Activated CD8-positive, alpha-beta T cell treated with anti-CD3 and anti-CD28 coated beads for 36 hours (primary cell): ENCODE measurements around the gene EXOC5. TPM values are rescaled to one million over a fixed set of nuclear protein-coding genes. Genes with fewer than 3 reads are reported as not detected.
"Not testable (repeated sequence)": the region's sequence is repeated elsewhere in the genome, so short reads cannot be mapped to it uniquely, and the experiment has no call there.

ENCODE experiments used
- ATAC-seq: fragments of 200-7000 bp; cut with Tn5 transposase; one replicate; pipeline ENCODE4 v1.10.0; 2021; ENCODE audit warnings: mild to moderate bottlenecking, moderate library complexity
- CTCF ChIA-PET: fragments of 350-600 bp; sonication (Branson Sonifier 250); formaldehyde crosslinking; loops from one replicate; lab custom pipeline; 2021; ENCODE audit warnings: antibody characterized with exemption; lab: Charles Lee
- POLR2A ChIA-PET: fragments of 350-600 bp; sonication (Branson Sonifier 250); formaldehyde crosslinking; loops from one replicate; lab custom pipeline; 2021; ENCODE audit warnings: antibody characterized with exemption; lab: Charles Lee
- DNase-seq: peaks from one replicate; pipeline ENCODE4 v3.0.0-alpha.2; 2020
- H3K27ac Mint-ChIP-seq: one replicate; pipeline ENCODE4 v1.8.0; 2021; ENCODE audit warnings: mild to moderate bottlenecking, mixed read lengths
- H3K27me3 Mint-ChIP-seq: one replicate; pipeline ENCODE4 v1.8.0; 2021; ENCODE audit warnings: mixed read lengths
- H3K36me3 Mint-ChIP-seq: one replicate; pipeline ENCODE4 v1.8.0; 2021; ENCODE audit warnings: low read depth, mixed read lengths
- H3K4me1 Mint-ChIP-seq: one replicate; pipeline ENCODE4 v1.8.0; 2021; ENCODE audit warnings: low read depth, mixed read lengths
- H3K4me3 Mint-ChIP-seq: one replicate; pipeline ENCODE4 v1.8.0; 2021; ENCODE audit warnings: mild to moderate bottlenecking, moderate library complexity, mixed read lengths
- H3K9me3 Mint-ChIP-seq: one replicate; pipeline ENCODE4 v1.8.0; 2021; ENCODE audit warnings: mixed read lengths
- CTCF ChIP-seq: fragments of 200-600 bp; IDR thresholded peaks from one replicate; pipeline ENCODE4 v1.8.0; 2022; ENCODE audit warnings: antibody characterized with exemption, mild to moderate bottlenecking
- intact Hi-C: fragments of 100-400 bp; cut with micrococcal nuclease; formaldehyde crosslinking; loops from one replicate; pipeline ENCODE4 v1.10.0; 2022
- total RNA-seq, 2 experiments: library from RNA; stranded (reverse); gene quantifications; one replicate each; pipeline ENCODE4 v1.2.3, GENCODE V29; 2021

Gene EXOC5
- total RNA-seq, 2 experiments from 2014 or later: 72.8 to 75.1 TPM

- ChIA-PET CTCF (no interaction called here), POLR2A (no interaction called here)
Measured at GRCh38 chr14:57221931-57222330, 46.8 kb downstream of the EXOC5 start.

GRCh38 chr14:57212919-57213318, 55.8 kb downstream of the EXOC5 start:
- DNase-seq (no peak), ATAC-seq (no peak)
- Mint-ChIP-seq H3K4me3 (no peak overlapping the region), H3K4me1 (no peaks in the 10 kb centered on the region), H3K27ac (no peak overlapping the region), H3K27me3 (no peaks in the 10 kb centered on the region), H3K36me3 (peaks cover 33% of the 10 kb centered on the region), H3K9me3 (no peaks in the 10 kb centered on the region)
- ChIA-PET CTCF (no interaction called here), POLR2A (no interaction called here)
- intact Hi-C loops: no loop called here
- TF ChIP-seq CTCF: no peak

More at GRCh38 chr14:57221931-57222330, 46.8 kb downstream of the EXOC5 start:
- peaks cover 12% of the 10 kb centered on the region for H3K36me3 Mint-ChIP-seq
- intact Hi-C loops: no loop called here
- no peak overlapping the region for H3K4me3 Mint-ChIP-seq
- no peaks in the 10 kb centered on the region for H3K9me3 Mint-ChIP-seq
- no peaks in the 10 kb centered on the region for H3K4me1 Mint-ChIP-seq
- TF ChIP-seq CTCF: no peak
- no peak overlapping the region for H3K27ac Mint-ChIP-seq
- no peaks in the 10 kb centered on the region for H3K27me3 Mint-ChIP-seq
- ATAC-seq: no peak
- no peak for DNase-seq

GRCh38 chr14:57209561-57209960, 59.1 kb downstream of the EXOC5 start:
- H3K9me3 Mint-ChIP-seq: no peaks in the 10 kb centered on the region
- ATAC-seq (no peak), DNase-seq (no peak)
- no peaks in the 10 kb centered on the region for H3K27me3 Mint-ChIP-seq
- no peak for TF ChIP-seq CTCF
- ChIA-PET POLR2A (no interaction called here), CTCF (no interaction called here)
- no peaks in the 10 kb centered on the region for H3K4me1 Mint-ChIP-seq
- intact Hi-C loops: no loop called here
- H3K36me3 Mint-ChIP-seq: peaks cover 22% of the 10 kb centered on the region
- H3K4me3 Mint-ChIP-seq: no peak overlapping the region
- no peak overlapping the region for H3K27ac Mint-ChIP-seq

- ChIA-PET CTCF (no interaction called here), POLR2A (no interaction called here)
- no peak for TF ChIP-seq CTCF
Measured at GRCh38 chr14:57205938-57206337, 62.8 kb downstream of the EXOC5 start.

GRCh38 chr14:57202672-57203071, 66.0 kb downstream of the EXOC5 start:
- CTCF ChIA-PET, H3K4me3 Mint-ChIP-seq, H3K27ac Mint-ChIP-seq, intact Hi-C loops, ATAC-seq, DNase-seq, POLR2A ChIA-PET, H3K36me3 Mint-ChIP-seq, H3K4me1 Mint-ChIP-seq, H3K9me3 Mint-ChIP-seq, H3K27me3 Mint-ChIP-seq: not testable (repeated sequence)
- peak; percentile 47 for TF ChIP-seq CTCF

More at GRCh38 chr14:57205938-57206337, 62.8 kb downstream of the EXOC5 start:
- Mint-ChIP-seq H3K27me3 (no peaks in the 10 kb centered on the region), H3K9me3 (no peaks in the 10 kb centered on the region), H3K4me3 (no peak overlapping the region), H3K36me3 (peaks cover 7% of the 10 kb centered on the region), H3K27ac (no peak overlapping the region), H3K4me1 (no peaks in the 10 kb centered on the region)
- intact Hi-C loops: no loop called here
- no peak for DNase-seq
- no peak for ATAC-seq
